Thyroid gland (tissue), 4 donors: ENCODE measurements around the gene OR7G2. TPM values are rescaled to one million over a fixed set of nuclear protein-coding genes. Genes with fewer than 3 reads are reported as not detected.
"Not testable (repeated sequence)": the region's sequence is repeated elsewhere in the genome, so short reads cannot be mapped to it uniquely, and the experiment has no call there.

Source experiments
- DNase-seq, 2 donors: peaks; one replicate each; pipeline ENCODE4 v3.0.0-alpha.2; 2019
- H3K27ac ChIP-seq, 3 donors: fragments of 200-600 bp; sonication (generic); 1 replicate in 2 of 3; 2 replicates in 1 of 3; pipeline ENCODE4 v1.5.1; 2016 to 2019; ENCODE audit warnings: mild to moderate bottlenecking in 1 of 3, moderate library complexity in 1 of 3
- H3K27me3 ChIP-seq: fragments of 200-600 bp; sonication (generic); one replicate; pipeline ENCODE4 v1.5.1; 2019
- H3K36me3 ChIP-seq, 2 donors: fragments of 200-600 bp; sonication (generic); one replicate each; pipeline ENCODE4 v1.5.1; 2016 to 2019
- H3K4me1 ChIP-seq, 2 donors: fragments of 200-600 bp; sonication (generic); one replicate each; pipeline ENCODE4 v1.5.1; 2017 to 2019
- H3K4me3 ChIP-seq, 3 donors: fragments of 200-600 bp; sonication (generic); replicated peaks in 1 of 3; 1 replicate in 2 of 3; 2 replicates in 1 of 3; pipeline ENCODE4 v1.5.1; 2016; ENCODE audit warnings: mild to moderate bottlenecking in 1 of 3
- H3K9me3 ChIP-seq: fragments of 200-600 bp; sonication (generic); one replicate; pipeline ENCODE4 v1.5.1; 2017
- CTCF ChIP-seq, 6 experiments: fragments of 200-600 bp in 3 of 6; fragments of 450-650 bp in 3 of 6; sonication (generic) in 3 of 6; IDR thresholded peaks; one replicate each; pipeline ENCODE4 v1.5.1; 2016 to 2019; ENCODE audit warnings: antibody characterized with exemption in 6 of 6, mild to moderate bottlenecking in 2 of 6, inconsistent platforms in 1 of 6, moderate library complexity in 1 of 6
- POLR2A ChIP-seq, 2 donors: fragments of 450-650 bp; IDR thresholded peaks; one replicate each; pipeline ENCODE4 v1.6.1; 2017; ENCODE audit warnings: antibody characterized with exemption in 2 of 2, mild to moderate bottlenecking in 2 of 2, moderate library complexity in 1 of 2
- WGBS, 2 donors: methylation state at CpG; one replicate each; pipeline ENCODE4 v1.1.5; 2017; 5-methylcytosine and 5-hydroxymethylcytosine counted together
- intact Hi-C: fragments of 100-400 bp; cut with DNase I; formaldehyde crosslinking; loops from one replicate; pipeline ENCODE4 v1.15.1; 2023
- total RNA-seq, 4 donors: library from RNA; depleted of rRNA; stranded (reverse); fragments of >200 nt; gene quantifications; one replicate each; pipeline ENCODE4 v1.2.3, GENCODE V29; 2016

Gene OR7G2
- total RNA-seq, 4 donors from 2014 or later, result not detected

GRCh38 chr19:9076901-9077300 is 30.4 kb downstream of the OR7G2 start:
- Histone ChIP-seq H3K4me1 (peaks cover 5 to 15% of the 10 kb centered on the region in 2 donors), H3K9me3 (no peaks in the 10 kb centered on the region), H3K36me3 (no peaks in the 10 kb centered on the region), H3K27ac (no peak overlapping the region), H3K4me3 (no peak overlapping the region), H3K27me3 (no peaks in the 10 kb centered on the region)
- DNase-seq, result no peak
- WGBS, 2 donors, result 45 to 58% methylated on average over 10 of the region's 10 CpGs
- TF ChIP-seq CTCF (IDR thresholded peaks at IDR 0.05), result no peak
- no peak for TF ChIP-seq POLR2A (IDR thresholded peaks at IDR 0.05)
- intact Hi-C loops, result loop anchor here (10.0 kb wide), 1 partner anchor 422 kb away; no protein-coding TSS in a partner anchor

GRCh38 chr19:9075064-9075949 is 32.0 kb downstream of the OR7G2 start:
- no peaks in the 10 kb centered on the region for H3K9me3 ChIP-seq
- H3K27ac ChIP-seq, result peak overlapping the region in 2 of 3 donors; percentile 10 to 45
- no peaks in the 10 kb centered on the region for H3K36me3 ChIP-seq
- no peak for TF ChIP-seq POLR2A (IDR thresholded peaks at IDR 0.05)
- TF ChIP-seq CTCF (IDR thresholded peaks at IDR 0.05), result no peak
- 22 to 25% methylated on average over 16 of the region's 16 CpGs for WGBS, 2 donors
- peak; percentile 73 to 74 for DNase-seq
- intact Hi-C loops, result loop anchor here (10.0 kb wide), 1 partner anchor 421 kb away; no protein-coding TSS in a partner anchor
- H3K4me3 ChIP-seq, result no peak overlapping the region
- peaks cover 5 to 15% of the 10 kb centered on the region in 2 donors for H3K4me1 ChIP-seq
- no peaks in the 10 kb centered on the region for H3K27me3 ChIP-seq

- no peak overlapping the region for H3K27ac ChIP-seq
- no peaks in the 10 kb centered on the region for H3K9me3 ChIP-seq
- no peak for TF ChIP-seq POLR2A (IDR thresholded peaks at IDR 0.05)
- no peak for TF ChIP-seq CTCF (IDR thresholded peaks at IDR 0.05)
- peaks cover 5 to 15% of the 10 kb centered on the region in 2 donors for H3K4me1 ChIP-seq
- no peak overlapping the region for H3K4me3 ChIP-seq
- no peaks in the 10 kb centered on the region for H3K36me3 ChIP-seq
- intact Hi-C loops, result loop anchor here (10.0 kb wide), 1 partner anchor 419 kb away; no protein-coding TSS in a partner anchor
- H3K27me3 ChIP-seq, result no peaks in the 10 kb centered on the region
- 58 to 73% methylated on average over 6 of the region's 6 CpGs for WGBS, 2 donors
- no peak for DNase-seq
Observed at GRCh38 chr19:9073806-9074205, 33.5 kb downstream of the OR7G2 start.

GRCh38 chr19:9071720-9072119 is 35.6 kb downstream of the OR7G2 start:
- not testable (repeated sequence) for DNase-seq, H3K27me3 ChIP-seq, H3K36me3 ChIP-seq, H3K27ac ChIP-seq, H3K4me3 ChIP-seq, H3K9me3 ChIP-seq
- H3K4me1 ChIP-seq, result peaks cover 5 to 14% of the 10 kb centered on the region in 2 donors
- intact Hi-C loops, result loop anchor here (10.0 kb wide), 1 partner anchor 417 kb away; no protein-coding TSS in a partner anchor
- 79 to 88% methylated on average over 6 of the region's 6 CpGs for WGBS, 2 donors

GRCh38 chr19:9070066-9070465 is 37.2 kb downstream of the OR7G2 start:
- no peak overlapping the region for H3K27ac ChIP-seq
- TF ChIP-seq CTCF (IDR thresholded peaks at IDR 0.05) (no peak), POLR2A (IDR thresholded peaks at IDR 0.05) (no peak)
- H3K9me3 ChIP-seq, result no peaks in the 10 kb centered on the region
- 21 to 33% methylated on average over 5 of the region's 5 CpGs for WGBS, 2 donors
- peak in 1 of 2 donors; percentile 12 for DNase-seq
- intact Hi-C loops, result loop anchor here (10.0 kb wide), 1 partner anchor 415 kb away; no protein-coding TSS in a partner anchor
- no peaks in the 10 kb centered on the region for H3K27me3 ChIP-seq
- no peaks in the 10 kb centered on the region for H3K36me3 ChIP-seq
- H3K4me1 ChIP-seq, result peaks cover 0 to 3% of the 10 kb centered on the region in 2 donors
- no peak overlapping the region for H3K4me3 ChIP-seq
